Skeletal muscle cell (primary cell): ENCODE data around the gene PSAP.
"Not testable (repeated sequence)": the region's sequence is repeated elsewhere in the genome, so short reads cannot be mapped to it uniquely, and the experiment has no call there.

Source experiments
- DNase-seq: peaks from one replicate; pipeline ENCODE4 v3.0.0-alpha.2; 2010; ENCODE audit warnings: low read depth
- H3K4me3 ChIP-seq: 2 replicates; pipeline ENCODE4 v1.5.1; 2011; ENCODE audit warnings: low read depth, mild to moderate bottlenecking, control low read depth, low read length, moderate library complexity

The PSAP gene

DNA sequence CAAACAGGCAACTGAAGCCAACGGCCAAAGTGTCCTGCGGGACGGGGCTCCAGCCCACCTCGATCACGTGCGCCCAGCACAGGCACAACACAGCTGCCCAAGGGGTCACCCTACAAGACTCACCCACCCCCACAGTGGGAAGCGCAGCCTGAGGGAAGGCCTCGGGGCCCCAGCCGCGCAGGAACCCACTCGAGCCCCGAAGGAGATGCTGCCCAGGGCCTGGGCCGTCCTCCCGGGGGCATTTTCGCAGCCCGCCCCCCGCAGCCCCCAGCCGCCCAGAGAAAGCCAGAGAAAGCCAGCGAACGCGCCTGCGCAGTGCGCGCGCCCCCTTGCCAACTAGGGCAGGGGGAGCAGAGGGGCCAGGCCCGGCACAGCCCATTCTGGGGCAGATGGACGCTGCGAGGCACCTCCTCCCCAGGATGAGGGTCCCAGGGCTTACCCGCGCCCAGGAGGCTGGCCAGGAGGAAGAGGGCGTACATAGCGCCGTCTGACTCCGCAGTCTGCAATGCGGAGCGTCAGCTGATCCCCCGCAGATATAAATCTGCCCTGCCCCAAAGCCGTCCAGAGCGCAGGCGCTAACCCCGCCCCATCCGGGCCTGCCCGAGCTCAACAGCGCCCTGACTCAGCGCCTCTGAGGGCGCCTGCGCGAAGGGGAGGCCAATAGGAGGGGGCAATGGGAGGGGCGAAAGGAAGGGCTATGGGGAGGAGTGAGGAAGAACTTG is at the start of gene PSAP:
PSAP (minus strand) TSS at position 509 of the 722 bp plus-strand sequence; CDS start at position 479, 30 bp downstream.
- peak; percentile 87 for DNase-seq
- peak within 1 kb of the TSS; percentile 98 for H3K4me3 ChIP-seq

DNA sequence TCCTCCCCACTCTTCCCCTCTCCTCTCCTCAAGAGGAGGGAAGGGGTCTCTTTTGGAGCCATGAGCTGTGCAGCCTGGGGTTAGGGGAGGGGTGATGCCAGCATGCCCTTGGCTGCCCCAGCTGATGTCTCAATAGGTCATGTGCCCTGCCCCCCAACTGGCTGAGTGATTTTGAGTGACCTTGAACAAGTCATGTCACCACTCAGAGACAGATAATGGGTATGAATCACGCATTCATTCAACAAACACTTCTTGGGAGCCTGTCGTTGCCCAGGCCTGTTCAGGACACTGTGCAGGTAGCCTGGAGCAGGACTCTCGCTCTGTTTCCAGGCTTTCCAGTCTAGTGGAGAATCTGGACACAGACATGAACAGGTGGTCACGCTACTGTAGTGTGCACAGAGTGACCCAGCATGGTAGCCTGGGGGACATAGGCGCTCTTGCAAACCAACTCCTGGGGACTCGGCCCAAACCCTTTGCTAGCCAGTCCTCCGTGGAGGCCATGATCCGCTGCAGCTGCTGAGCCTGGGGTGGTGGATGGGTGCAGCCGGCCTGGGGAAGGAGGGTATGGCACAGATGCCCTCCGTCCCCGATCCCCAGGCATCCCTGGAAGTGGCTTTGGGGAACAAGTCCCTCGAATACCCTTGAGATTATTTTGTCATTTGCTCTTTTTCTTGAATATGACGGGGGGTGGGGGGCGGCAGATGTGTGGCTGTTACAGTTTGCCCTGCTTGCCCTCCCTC is 49.6 kb upstream of the PSAP start:
- DNase-seq: no peak
- H3K4me3 ChIP-seq: no peak overlapping the region

DNA sequence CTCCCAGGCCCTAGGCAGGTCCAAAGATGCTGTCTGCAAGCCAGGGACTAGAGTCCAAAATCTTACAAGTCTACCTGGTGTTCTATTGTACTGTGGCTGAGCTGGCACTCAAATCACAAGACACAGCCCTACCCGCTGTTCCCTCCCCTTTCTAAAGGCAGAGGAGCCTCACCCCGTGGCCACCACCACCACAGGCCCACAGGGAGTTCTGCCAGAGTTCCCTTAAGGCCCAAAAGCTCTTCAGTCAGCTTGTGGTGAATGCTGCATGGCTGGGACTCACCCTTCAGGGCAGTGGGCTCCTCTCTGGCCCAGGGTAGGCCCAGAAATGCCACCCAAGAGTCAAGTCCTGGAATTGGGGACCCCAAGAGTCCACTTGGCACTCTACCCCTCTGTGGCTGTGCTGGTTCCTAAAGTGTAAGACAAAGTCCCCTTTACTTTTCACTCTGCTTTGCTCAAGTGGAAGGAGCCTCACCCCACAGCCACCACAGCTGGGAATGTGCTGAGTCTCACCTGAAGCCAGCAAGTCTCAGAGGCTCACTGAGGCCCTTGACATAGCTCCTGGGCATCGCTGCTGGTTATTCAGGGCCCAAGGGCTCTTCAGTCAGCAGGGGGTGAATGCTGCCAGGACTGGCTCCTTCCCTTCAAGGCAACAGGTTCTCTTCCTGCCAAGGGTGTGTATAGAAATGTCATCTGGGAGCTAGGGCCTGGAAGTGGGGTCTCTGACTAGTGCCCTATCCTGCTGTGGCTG is 48.8 kb upstream of the PSAP start:
- no peak overlapping the region for H3K4me3 ChIP-seq
- no peak for DNase-seq

DNA sequence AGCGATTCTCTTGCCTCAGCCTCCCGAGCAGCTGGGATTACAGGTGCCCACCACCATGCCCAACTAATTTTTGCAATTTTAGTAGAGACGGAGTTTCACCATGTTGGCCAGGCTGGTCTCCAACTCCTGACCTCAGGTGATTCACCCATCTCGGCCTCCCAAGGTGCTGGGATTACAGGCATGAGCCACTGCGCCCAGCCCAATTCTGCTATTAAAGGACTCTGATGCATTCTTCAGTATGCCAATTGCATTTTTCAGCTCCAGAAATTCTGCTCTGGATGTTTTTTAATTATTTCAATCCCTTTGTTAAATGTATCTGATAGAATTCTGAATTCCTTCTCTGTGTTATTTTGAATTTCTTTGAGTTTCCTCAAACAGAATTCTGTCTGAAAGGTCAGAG is 47.3 kb upstream of the PSAP start:
- not testable (repeated sequence) for H3K4me3 ChIP-seq, DNase-seq

DNA sequence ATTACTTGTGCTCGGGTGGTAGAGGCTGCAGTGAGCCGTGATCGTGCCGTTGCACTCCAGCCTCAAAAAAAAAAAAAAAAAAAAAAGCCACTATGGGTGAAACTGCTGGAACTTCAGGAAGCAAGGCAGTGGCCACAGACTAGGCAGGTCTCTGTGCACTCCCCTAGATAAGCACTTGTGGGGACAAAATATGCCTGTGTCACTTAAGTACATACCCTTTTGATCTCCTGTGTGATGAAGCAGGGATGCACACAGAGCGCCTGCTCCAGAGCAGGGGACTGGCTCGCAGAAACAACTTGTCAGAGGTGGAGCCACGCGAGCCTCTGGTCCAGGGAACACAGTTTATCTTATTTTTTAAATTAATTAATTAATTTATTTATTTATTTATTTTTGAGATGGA is 42.9 kb upstream of the PSAP start:
- H3K4me3 ChIP-seq: no peak overlapping the region
- no peak for DNase-seq

DNA sequence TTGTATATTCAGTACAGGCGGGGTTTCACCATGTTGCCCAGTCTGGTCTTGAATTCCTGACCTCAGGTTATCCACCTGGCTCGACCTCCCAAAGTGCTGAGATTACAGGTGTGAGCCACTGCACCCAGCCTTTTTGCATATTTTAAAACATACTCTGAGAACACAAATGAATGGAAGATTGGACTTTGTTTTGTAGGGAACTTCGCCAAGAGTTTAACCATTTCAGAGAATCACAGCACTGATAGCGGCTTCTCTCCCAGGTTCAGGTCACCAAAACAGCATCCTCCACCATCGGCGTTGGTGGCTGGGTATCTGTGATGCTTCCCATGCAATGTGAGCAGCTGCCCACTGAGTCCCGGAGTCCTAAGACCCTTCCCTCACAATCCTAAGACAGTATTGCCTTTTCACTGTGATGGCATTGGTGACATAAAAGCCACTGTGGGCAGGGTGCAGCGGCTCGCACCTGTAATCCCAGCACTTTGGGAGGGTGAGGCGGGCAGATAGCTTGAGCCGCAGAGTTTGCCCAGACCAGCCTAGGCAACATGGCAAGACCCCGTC is 42.3 kb upstream of the PSAP start:
- H3K4me3 ChIP-seq: no peak overlapping the region
- no peak for DNase-seq

DNA sequence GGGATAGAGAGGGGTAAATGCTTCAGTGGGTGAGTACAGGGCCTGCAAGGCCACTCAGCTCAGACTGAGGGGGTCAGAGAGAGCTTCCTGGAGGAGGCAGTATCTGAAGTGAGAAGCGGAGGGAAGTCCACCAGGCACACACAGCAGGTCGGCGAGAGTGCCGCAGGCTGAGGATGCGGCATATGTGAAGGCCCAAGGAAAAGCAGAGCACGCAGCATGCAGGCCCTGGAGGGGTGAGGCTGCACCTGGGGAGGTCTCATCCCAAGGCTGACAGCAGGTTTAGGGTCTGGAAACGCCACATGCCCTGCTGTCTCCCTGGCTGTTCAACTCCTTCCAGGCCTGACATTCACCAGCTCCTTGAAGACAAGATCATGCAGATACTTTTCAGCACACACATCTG is 40.4 kb upstream of the PSAP start:
- DNase-seq: no peak
- no peak overlapping the region for H3K4me3 ChIP-seq

DNA sequence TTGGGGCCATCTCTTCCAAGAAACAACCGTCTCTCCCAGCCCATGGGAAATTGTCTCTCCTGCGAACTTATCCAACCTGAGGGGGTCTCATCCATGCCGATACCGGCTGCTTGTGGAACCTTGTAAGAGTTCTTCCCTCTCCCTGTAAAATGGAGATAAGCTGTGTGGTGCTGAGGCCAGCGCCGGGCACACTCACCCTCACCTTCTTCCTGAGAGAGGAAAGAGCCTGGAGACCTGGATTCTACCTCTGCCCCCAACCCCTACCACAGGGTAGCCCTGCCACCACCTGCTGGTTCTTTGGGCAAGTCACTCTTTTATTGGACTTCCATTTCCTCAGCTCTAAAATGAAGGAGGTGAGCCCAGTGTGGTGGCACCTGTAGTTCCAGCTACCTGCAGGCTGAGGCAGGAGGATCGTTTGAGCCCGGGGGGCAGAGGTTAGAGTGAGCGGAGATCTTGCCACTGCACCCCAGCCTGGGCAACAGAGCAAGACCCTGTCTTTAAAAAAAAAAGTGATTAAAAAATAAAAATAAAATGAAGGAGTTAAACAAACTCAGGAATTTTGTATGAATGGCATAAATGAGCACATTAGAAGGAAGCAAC is 38.4 kb upstream of the PSAP start:
- H3K4me3 ChIP-seq: peak overlapping the region; percentile 57
- no peak for DNase-seq

DNA sequence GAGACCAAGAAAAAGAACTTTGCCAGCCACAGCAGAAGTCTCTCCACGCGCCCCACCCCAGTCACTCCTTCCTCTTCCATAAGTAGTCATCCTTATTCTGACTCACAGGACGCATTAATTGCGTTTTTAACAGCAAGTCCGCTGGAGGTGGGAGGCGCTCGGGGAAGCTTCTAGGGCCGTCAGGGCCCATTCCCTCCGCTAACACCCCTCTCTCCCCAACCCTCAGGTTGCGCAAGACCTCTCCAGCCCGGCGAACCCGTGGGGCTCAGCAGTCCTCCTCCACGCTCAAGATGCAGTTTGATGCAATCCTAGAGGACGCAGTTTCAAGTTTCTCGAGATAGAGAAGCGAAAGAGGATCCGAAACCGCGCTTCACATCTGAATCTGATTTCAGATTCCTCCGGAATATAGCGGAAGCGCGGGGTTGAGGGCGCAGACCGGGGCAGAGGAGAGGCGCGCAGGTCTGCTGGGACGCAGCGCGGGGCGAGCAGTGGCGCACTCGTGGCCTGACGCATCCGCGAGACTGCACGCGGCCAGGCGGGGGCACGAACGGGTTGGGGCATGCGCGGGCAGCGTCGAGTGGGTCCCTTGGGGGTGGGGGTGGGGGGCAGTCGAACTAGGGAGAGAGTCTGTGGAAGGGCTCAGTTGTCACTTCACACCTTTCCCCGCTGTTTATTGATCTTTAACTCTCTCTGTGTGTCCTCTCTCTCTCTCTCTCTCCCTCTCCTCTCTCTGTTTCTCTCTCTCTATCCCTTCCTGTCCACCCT is 37.8 kb upstream of the PSAP start:
- peak; percentile 73 for DNase-seq
- peak overlapping the region; percentile 57 for H3K4me3 ChIP-seq

DNA sequence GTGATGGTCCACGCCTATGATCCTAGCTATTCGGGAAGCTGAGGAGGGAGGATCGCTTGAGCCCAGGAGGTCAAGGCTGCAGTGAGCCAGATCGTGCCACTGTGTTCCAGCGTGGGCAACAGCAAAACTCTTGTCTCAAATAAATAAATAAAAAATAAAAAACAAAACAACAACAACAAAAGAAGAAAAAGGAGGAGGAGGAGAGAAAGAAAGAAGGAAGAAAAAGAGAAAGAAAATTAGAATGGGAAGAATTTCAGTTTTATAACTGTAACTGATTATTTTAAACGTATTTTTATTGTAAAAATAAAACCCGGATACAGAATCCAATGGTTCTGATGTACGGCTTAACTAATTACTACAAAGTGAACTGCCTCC is 37.2 kb upstream of the PSAP start:
- DNase-seq: no peak
- H3K4me3 ChIP-seq: peak overlapping the region; percentile 57

DNA sequence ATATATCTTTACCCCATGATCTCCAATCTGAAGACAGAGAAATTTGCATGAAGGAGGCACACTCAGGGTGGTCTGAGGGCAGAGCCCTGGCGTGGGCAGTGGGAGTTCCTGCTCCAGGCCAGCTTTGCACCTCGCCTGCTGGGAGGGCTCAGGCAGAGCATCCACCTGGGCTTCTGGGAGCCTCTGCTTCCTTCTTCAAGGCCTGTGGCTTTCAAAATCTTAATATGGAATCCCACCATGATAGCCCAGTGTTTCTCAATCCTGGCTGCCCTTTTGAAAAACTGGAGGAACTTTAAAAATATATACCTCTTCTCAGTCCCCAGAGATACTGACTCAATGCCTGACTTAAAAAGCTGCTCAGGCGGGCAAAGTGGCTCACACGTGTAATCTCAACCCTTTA is 36.7 kb upstream of the PSAP start:
- H3K4me3 ChIP-seq: no peak overlapping the region
- DNase-seq: no peak

DNA sequence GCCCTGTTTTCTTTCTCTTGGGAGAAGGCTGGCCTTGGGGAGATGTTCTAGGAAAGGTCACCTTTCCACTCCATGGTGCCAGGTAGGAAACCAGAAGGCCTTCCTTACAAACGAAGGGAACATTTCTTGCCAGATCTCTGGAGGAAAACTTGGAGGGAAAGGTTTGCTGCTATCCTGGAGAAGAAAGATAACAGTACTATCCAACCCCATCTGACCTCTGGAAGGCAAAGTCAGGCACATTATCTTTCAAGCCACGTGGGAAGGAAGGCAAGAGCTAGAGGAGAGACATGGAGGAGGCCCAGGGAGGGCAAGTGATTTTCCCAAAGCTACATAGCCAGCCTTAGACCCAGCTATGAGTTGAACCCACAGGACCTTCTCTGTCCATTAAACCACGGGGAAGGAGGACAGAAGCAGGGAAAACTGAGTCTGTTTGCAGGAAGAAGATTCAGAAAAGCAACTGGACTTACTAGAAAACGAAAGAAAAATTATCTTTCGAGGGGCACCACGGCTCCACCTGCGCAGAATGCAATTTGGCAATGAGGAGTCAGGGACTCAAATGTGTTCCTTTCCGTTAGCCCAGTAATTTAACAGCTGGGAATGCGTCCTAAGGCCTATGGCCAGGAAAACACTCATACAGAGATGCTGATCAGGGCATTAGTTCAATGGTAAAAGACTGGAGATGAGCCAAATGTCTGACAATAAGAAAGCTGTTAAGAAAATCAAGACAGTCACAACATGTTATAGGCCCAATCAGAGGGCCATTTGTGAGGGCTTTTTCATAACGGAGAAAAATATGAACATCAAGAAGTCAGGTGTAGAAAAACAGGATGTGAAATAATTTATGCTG is 32.0 kb upstream of the PSAP start:
- DNase-seq: no peak
- H3K4me3 ChIP-seq: no peak overlapping the region

DNA sequence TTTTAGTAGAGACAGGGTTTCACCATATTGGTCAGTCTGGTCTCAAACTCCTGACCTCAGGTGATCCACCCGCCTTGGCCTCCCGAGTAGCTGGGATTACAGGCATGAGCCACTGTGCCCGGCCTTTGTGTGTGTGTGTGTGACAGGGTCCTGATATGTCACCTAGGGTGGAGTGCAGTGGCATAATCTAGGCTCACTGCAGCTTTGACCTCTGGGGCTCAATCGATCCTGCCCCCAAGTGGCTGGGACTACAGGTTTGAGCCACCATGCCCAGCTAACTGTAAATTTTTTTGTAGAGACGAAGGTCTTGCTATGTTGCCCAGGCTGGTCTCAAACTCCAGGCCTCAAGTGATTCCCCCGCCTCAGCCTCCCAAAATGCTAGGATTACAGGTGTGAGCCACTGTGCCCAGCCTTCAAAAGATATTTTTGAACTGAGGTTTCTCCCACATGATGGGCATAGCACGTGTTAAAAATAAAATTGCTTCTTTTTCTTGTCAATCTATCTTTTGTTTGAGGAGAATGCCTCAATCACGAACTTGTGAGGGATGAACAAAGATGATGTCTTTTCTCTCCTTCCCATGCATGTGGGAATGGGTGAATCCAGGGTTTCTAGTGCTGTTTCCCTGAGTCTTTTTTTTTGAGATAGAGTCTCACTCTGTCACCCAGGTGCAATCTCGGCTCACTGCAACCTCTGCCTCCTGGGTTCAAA is 30.8 kb upstream of the PSAP start:
- H3K4me3 ChIP-seq: no peak overlapping the region
- DNase-seq: no peak

DNA sequence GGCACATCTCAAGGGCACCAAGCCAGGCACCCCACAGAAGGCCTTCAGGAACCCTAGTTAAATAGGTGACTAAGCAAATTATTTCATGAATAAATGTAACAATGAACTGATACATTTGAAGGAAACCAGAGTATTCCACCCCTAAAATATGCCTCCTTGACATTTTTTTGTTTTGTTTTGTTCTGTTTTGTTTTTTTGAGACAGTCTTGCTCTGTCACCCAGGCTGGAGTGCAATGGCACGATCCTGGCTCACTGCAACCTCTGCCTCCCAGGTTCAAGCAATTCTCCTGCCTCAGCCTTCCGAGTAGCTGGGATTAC is 30.2 kb upstream of the PSAP start:
- DNase-seq, H3K4me3 ChIP-seq: not testable (repeated sequence)

DNA sequence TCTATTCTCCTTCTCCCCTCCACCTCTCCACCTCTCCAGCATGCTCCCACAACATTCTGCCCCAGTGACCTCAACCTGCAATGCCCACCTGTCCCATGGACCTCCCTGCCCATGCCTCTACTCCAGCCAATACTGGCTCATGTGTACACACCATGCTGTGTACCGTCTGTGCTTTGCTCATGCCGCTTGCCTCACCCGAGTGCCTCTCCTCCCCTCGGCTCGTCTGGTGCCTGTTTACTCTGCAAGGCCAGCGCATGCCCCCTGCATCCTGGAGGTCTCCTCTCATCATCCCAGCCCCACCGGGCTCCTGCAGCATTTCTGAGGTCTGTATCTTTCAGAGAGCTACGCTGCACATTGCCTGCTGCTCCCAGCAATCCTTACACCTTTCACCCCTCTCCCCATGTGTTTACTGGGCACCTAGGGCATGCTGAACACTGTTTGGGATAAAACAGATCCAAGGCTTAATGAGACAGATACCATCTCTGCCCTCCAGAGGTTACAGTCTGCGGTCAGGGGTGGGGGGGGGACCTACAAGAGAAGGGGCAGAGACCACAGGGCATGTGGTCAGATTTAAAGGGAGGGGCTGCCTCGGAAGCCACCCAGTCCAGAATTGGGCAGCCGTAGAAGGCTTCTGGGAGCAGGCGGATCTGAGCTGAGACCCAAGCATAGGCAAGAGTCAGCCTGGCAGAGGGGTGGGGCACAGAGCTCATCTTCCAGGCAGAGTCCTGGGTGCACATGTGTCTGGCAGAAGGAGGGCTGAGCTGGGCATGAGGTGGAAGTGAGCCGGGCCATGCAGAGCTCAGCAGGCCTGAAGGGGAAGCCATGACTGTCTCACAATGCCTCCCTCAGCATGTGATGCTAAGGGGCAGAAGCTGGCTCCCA is 29.6 kb upstream of the PSAP start:
- H3K4me3 ChIP-seq: no peak overlapping the region
- DNase-seq: no peak

DNA sequence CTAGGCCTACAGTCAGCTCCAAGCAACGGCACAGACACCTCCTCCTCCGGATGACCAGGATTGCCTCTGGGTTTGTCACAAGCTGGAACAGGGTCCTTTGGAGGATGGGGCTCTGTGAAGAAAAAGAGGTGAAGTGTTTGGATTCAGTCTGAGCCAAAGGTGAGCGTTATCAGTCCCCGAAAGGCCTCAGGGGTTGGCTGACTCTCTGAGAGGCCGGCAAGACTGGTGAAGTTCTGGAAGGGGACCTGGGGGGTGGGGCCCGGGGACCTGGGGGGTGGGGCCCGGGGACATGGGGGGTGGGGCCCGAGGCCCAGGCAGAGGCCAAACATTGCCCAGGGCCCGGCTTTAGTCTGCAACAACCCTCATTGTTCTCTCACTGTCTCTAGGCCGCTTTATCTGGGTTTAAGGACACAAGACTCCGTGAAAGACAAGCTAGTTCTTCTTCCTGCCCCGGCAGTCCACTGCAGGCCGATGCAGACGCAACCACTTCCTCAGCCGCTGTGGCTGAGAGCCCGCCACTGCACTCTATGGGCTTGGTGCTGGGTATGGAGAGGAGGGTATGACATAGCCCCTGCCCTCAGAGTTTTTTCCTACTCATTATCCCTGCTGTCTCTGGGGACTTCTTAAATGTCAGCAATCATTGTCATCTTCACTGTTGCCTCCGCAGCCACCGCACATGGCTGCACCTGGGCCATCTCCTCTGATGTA is 27.4 kb upstream of the PSAP start:
- no peak for DNase-seq
- no peak overlapping the region for H3K4me3 ChIP-seq
